ENCODE data around the gene CEL. TPM values are rescaled to one million over a fixed set of nuclear protein-coding genes. Genes with fewer than 3 reads are reported as not detected.

Gene CEL
- total RNA-seq, 1 experiment from 2014 or later: 3.6 TPM

- Histone ChIP-seq H4K8ac (replicated peaks; ENCODE audit: insufficient read length, low read depth, low read length) (no peak overlapping the region), H3K56ac (ENCODE audit: insufficient read length, low read depth, low read length) (no peak overlapping the region), H3K79me2 (ENCODE audit: insufficient read depth, low read length) (no peaks in the 10 kb centered on the region), H4K5ac (ENCODE audit: insufficient read length, low read depth, low read length) (no peak overlapping the region), H2BK12ac (ENCODE audit: insufficient read length, low read depth, low read length) (no peak overlapping the region), H2AK5ac (ENCODE audit: insufficient read length, low read length) (no peak overlapping the region), H3K4me1 (ENCODE audit: insufficient read depth, low read length) (peaks cover 2% of the 10 kb centered on the region; the same call in 1 of the 2 replicates), H3K14ac (ENCODE audit: insufficient read depth, low read length) (no peak overlapping the region), H3K27ac (ENCODE audit: insufficient read length, low read depth, low read length) (no peak overlapping the region), H2BK5ac (ENCODE audit: insufficient read length, low read length) (no peak overlapping the region), H3K27me3 (ENCODE audit: insufficient read depth, low read length) (no peaks in the 10 kb centered on the region), H3K9ac (ENCODE audit: extremely low read depth, insufficient read length, low read length) (no peak overlapping the region), H3K18ac (ENCODE audit: insufficient read length, low read depth, low read length) (no peak overlapping the region), H3K23me2 (ENCODE audit: insufficient read length, low read depth, low read length, poor library complexity, severe bottlenecking) (no peaks in the 10 kb centered on the region), H2BK20ac (ENCODE audit: low read depth, low read length, poor library complexity, severe bottlenecking) (no peak overlapping the region), H4K20me1 (ENCODE audit: control insufficient read depth, insufficient read depth, insufficient read length) (peaks cover 3% of the 10 kb centered on the region), H2AFZ (ENCODE audit: low read length) (no peak overlapping the region), H3K4ac (ENCODE audit: low read depth, low read length) (no peak overlapping the region), H3K79me1 (ENCODE audit: insufficient read depth, low read depth, low read length, poor library complexity, severe bottlenecking) (no peaks in the 10 kb centered on the region), H3K9me3 (ENCODE audit: control insufficient read depth, low read depth, low read length) (no peaks in the 10 kb centered on the region), H3K4me2 (ENCODE audit: insufficient read depth, insufficient read length, low read length) (no peak overlapping the region), H2BK120ac (ENCODE audit: low read depth, low read length, poor library complexity, severe bottlenecking) (no peak overlapping the region), H2BK15ac (ENCODE audit: low read depth, low read length) (no peak overlapping the region), H4K91ac (ENCODE audit: insufficient read length, low read depth, low read length) (no peak overlapping the region), H3K23ac (ENCODE audit: insufficient read length, low read depth, low read length) (no peak overlapping the region), H3T11ph (ENCODE audit: low read length) (no peak overlapping the region)
- DNase-seq: no peak
- no peak overlapping the region for H3K27ac Mint-ChIP-seq
- H3K27me3 Mint-ChIP-seq (ENCODE audit: low read depth): no peaks in the 10 kb centered on the region
- H3K9me3 Mint-ChIP-seq: no peaks in the 10 kb centered on the region; a peak in 1 of 5 replicates
- H3K4me1 Mint-ChIP-seq: peaks cover 28 to 29% of the 10 kb centered on the region in 2 experiments
- peaks cover 19 to 35% (median 33%) of the 10 kb centered on the region in 3 experiments; a peak in 6 of 7 replicates for H3K36me3 Mint-ChIP-seq (ENCODE audit: insufficient read depth in 1 of 3, low read depth in 3 of 3)
- no CpG with 5 or more reads among the region's 7 CpGs for WGBS (ENCODE audit: extremely low coverage, insufficient read length, low lambda C conversion rate)
- no peak overlapping the region for H3K4me3 Mint-ChIP-seq
- TF ChIP-seq CTCF (conservative IDR thresholded peaks at IDR 0.05): no peak
Measured at GRCh38 chr9:133059623-133060022, 2.2 kb upstream of the CEL start.
